Small intestine (tissue), 7 donors: ENCODE results near the gene SRRD. TPM values are rescaled to one million over a fixed set of nuclear protein-coding genes. Genes with fewer than 3 reads are reported as not detected.

ENCODE experiments used
- DNase-seq, 2 donors: peaks; one replicate each; pipeline versions ENCODE4 v3.0.0 to v3.0.0-alpha.2; 2013
- FAIRE-seq: peaks from 2 replicates; lab custom pipeline; 2012; peaks lifted over from hg19 to GRCh38; lab: Jason Lieb, UNC
- H3K27ac ChIP-seq, 3 donors: one replicate each; pipeline ENCODE4 v1.5.1; 2013; ENCODE audit warnings: low read length in 2 of 3, mild to moderate bottlenecking in 2 of 3, control low read depth in 1 of 3, inconsistent platforms in 1 of 3, low read depth in 1 of 3, moderate library complexity in 1 of 3
- H3K27me3 ChIP-seq, 3 donors: one replicate each; pipeline ENCODE4 v1.6.1; 2013; ENCODE audit warnings: low read length in 3 of 3, inconsistent platforms in 1 of 3; ENCODE audit not compliant: control insufficient read depth in 3 of 3, insufficient read depth in 3 of 3
- H3K36me3 ChIP-seq, 3 donors: one replicate each; pipeline ENCODE4 v1.6.1; 2013; ENCODE audit warnings: low read length in 3 of 3, inconsistent platforms in 1 of 3, low read depth in 1 of 3, mild to moderate bottlenecking in 1 of 3, moderate library complexity in 1 of 3; ENCODE audit not compliant: control insufficient read depth in 3 of 3, insufficient read depth in 2 of 3
- H3K4me1 ChIP-seq, 3 donors: one replicate each; pipeline ENCODE4 v1.6.1; 2013; ENCODE audit warnings: low read length in 2 of 3, inconsistent platforms in 1 of 3, low read depth in 1 of 3, mild to moderate bottlenecking in 1 of 3, moderate library complexity in 1 of 3; ENCODE audit not compliant: control insufficient read depth in 3 of 3, insufficient read depth in 2 of 3
- H3K4me3 ChIP-seq, 3 donors: one replicate each; pipeline ENCODE4 v1.5.1; 2013; ENCODE audit warnings: low read length in 3 of 3, control low read depth in 1 of 3, inconsistent platforms in 1 of 3, low read depth in 1 of 3, mild to moderate bottlenecking in 1 of 3, moderate library complexity in 1 of 3
- H3K9me3 ChIP-seq, 2 donors: one replicate each; pipeline ENCODE4 v1.6.1; 2013; ENCODE audit warnings: low read depth in 1 of 2, low read length in 1 of 2; ENCODE audit not compliant: control insufficient read depth in 2 of 2, insufficient read depth in 1 of 2
- WGBS, 3 donors: extraction: QIAGEN DNeasy Blood & Tissue Kit; methylation state at CpG; one replicate each; pipeline ENCODE4 v1.1.7; 2013; 5-methylcytosine and 5-hydroxymethylcytosine counted together
- polyA plus RNA-seq, 4 donors: library from polyadenylated mRNA; stranded (reverse) in 3 of 4; unstranded in 1 of 4; fragments of 200-250 nt in 3 of 4; fragments of 120-200 nt in 1 of 4; gene quantifications; one replicate each; pipeline versions ENCODE4 v1.2.1 to v1.2.3, GENCODE V29; 2013
- donor health status: healthy with polysubstance abuse.
- donor health status: control.
- donor health status: control.
- donor health status: Bipolar disorder and iron deficiency.
- donor health status: healthy.

SRRD gene
- polyA plus RNA-seq, 4 donors = 9.2 to 18.0 (median 13.5) TPM

- FAIRE-seq (no peak), DNase-seq (no peak)
- Histone ChIP-seq H3K4me1 (peaks cover 0 to 3% (median 0%) of the 10 kb centered on the region in 3 donors), H3K27ac (no peak overlapping the region), H3K27me3 (no peaks in the 10 kb centered on the region), H3K36me3 (peaks cover 33 to 57% (median 33%) of the 10 kb centered on the region in 3 donors), H3K4me3 (no peak overlapping the region), H3K9me3 (no peaks in the 10 kb centered on the region)
- 73 to 85% (median 75%) methylated on average over 1 of the region's 1 CpG for WGBS, 3 donors
Observed at GRCh38 chr22:26503758-26504157, 20.1 kb downstream of the SRRD start.

GRCh38 chr22:26508148-26508547 is 24.5 kb downstream of the SRRD start:
- H3K4me3 ChIP-seq = no peak overlapping the region
- no peaks in the 10 kb centered on the region for H3K27me3 ChIP-seq
- H3K27ac ChIP-seq = no peak overlapping the region
- no peak for FAIRE-seq
- H3K4me1 ChIP-seq = peaks cover 2 to 11% (median 6%) of the 10 kb centered on the region in 3 donors
- H3K36me3 ChIP-seq = peaks cover 18 to 47% (median 27%) of the 10 kb centered on the region in 3 donors
- no peaks in the 10 kb centered on the region for H3K9me3 ChIP-seq
- DNase-seq = no peak

DNA sequence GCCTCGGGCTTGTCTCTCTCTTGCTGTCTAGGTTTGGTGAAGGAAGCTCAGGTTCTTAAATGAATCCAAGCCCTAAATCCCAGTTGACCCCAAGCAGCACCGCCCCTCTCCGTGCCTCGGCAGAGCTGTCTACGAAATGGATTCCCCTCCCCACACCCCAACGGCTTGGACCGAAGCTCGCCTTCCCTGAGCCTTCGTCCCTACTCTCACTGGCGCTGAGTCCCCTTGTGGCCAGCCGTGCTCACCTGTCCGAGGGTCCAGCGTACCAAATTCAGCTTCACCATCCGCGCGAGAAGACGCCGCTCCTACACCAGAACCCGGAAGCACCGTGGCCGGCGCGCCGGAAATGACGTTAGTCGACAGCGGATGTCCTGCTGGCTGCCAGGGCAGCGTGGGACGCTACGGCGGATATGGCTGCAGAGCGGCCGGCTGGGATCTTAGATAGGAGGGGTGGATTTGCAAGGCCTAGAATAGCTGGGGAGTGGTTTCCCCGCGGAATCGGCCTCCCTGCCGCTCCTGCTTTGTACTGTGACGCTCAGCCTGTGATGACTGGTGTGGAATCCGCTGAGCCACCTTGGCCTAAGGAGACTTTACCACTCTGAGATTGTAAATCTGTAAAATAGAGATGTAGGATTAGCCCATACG is 28.6 kb downstream of the SRRD start, which contains the start of gene TFIP11:
Gene TFIP11, minus strand, starts transcription at position 325 of the 645 bp plus-strand sequence. CDS start 2,201 bp downstream, outside the sequence.
- H3K4me3 ChIP-seq = peak within 1 kb of the TSS; percentile 67 to 96 (median 68)
- FAIRE-seq = no peak

GRCh38 chr22:26513838-26514237 is 30.2 kb downstream of the SRRD start:
- Histone ChIP-seq H3K36me3 (peaks cover 0 to 13% (median 7%) of the 10 kb centered on the region in 3 donors), H3K4me1 (peaks cover 2 to 11% (median 3%) of the 10 kb centered on the region in 3 donors), H3K27me3 (no peaks in the 10 kb centered on the region), H3K4me3 (no peak overlapping the region), H3K27ac (peak overlapping the region in 1 of 3 donors; percentile 2), H3K9me3 (no peaks in the 10 kb centered on the region)
- 23 to 53% (median 29%) methylated on average over 1 of the region's 1 CpG for WGBS, 3 donors
- DNase-seq = peak in 1 of 2 donors; percentile 51
- no peak for FAIRE-seq

More for the DNA sequence above, 28.6 kb downstream of the SRRD start, which contains the start of gene TFIP11:
- no peaks in the 10 kb centered on the region for H3K9me3 ChIP-seq
- peak; percentile 92 to 96 for DNase-seq
- H3K36me3 ChIP-seq = peaks cover 0 to 20% (median 12%) of the 10 kb centered on the region in 3 donors
- WGBS, 3 donors = 0 to 1% (median 1%) methylated on average over 40 of the region's 40 CpGs
- no peaks in the 10 kb centered on the region for H3K27me3 ChIP-seq
- peak within 1 kb of the TSS; percentile 2 to 81 (median 60) for H3K27ac ChIP-seq
- peaks cover 2 to 11% (median 3%) of the 10 kb centered on the region in 3 donors for H3K4me1 ChIP-seq

GRCh38 chr22:26514419-26515161 is 30.9 kb downstream of the SRRD start:
- no peak overlapping the region for H3K27ac ChIP-seq
- DNase-seq (no peak), FAIRE-seq (no peak)
- no peak overlapping the region for H3K4me3 ChIP-seq
- H3K36me3 ChIP-seq = peaks cover 0 to 6% (median 4%) of the 10 kb centered on the region in 3 donors
- H3K9me3 ChIP-seq = no peaks in the 10 kb centered on the region
- WGBS, 3 donors = 89 to 94% (median 93%) methylated on average over 12 of the region's 12 CpGs
- H3K27me3 ChIP-seq = no peaks in the 10 kb centered on the region
- peaks cover 2 to 11% (median 3%) of the 10 kb centered on the region in 3 donors for H3K4me1 ChIP-seq

GRCh38 chr22:26515931-26516330 is 32.3 kb downstream of the SRRD start:
- H3K27ac ChIP-seq = no peak overlapping the region
- H3K4me1 ChIP-seq = peaks cover 2 to 8% (median 3%) of the 10 kb centered on the region in 3 donors
- no peaks in the 10 kb centered on the region for H3K36me3 ChIP-seq
- no peak for DNase-seq
- FAIRE-seq = no peak
- 80 to 85% (median 81%) methylated on average over 3 of the region's 3 CpGs for WGBS, 3 donors
- no peak overlapping the region for H3K4me3 ChIP-seq
- H3K27me3 ChIP-seq = no peaks in the 10 kb centered on the region
- H3K9me3 ChIP-seq = no peaks in the 10 kb centered on the region

- no peak overlapping the region for H3K4me3 ChIP-seq
- H3K27ac ChIP-seq = no peak overlapping the region
- H3K4me1 ChIP-seq = peaks cover 2 to 3% (median 2%) of the 10 kb centered on the region in 3 donors
- 67 to 78% (median 69%) methylated on average over 1 of the region's 1 CpG for WGBS, 3 donors
- H3K27me3 ChIP-seq = no peaks in the 10 kb centered on the region
- no peaks in the 10 kb centered on the region for H3K36me3 ChIP-seq
- H3K9me3 ChIP-seq = no peaks in the 10 kb centered on the region
- FAIRE-seq = no peak
- DNase-seq = no peak
Observed at GRCh38 chr22:26516503-26516902, 32.8 kb downstream of the SRRD start.

DNA sequence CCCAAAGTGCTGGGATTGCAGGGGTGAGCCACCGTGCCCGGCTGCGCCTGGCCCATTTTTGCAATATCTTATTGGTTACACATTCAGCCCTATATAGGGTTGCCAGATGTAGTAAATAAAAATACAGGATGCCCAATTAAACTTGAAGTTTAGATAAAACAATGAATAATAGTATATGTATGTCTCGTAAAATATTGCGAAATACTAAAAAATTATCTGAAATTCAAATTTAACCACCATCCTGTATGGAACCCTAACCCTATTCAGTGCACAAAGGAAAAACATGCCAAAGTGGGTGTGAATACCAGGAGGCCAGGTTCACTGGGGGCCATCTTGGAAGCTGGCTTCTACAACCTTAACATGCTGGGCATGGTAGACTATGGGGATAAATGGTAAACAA is 33.8 kb downstream of the SRRD start:
- Histone ChIP-seq H3K27ac (no peak overlapping the region), H3K36me3 (no peaks in the 10 kb centered on the region), H3K9me3 (no peaks in the 10 kb centered on the region), H3K4me1 (peaks cover 0 to 3% (median 2%) of the 10 kb centered on the region in 3 donors), H3K4me3 (no peak overlapping the region), H3K27me3 (no peaks in the 10 kb centered on the region)
- WGBS, 3 donors = 93 to 96% (median 95%) methylated on average over 5 of the region's 5 CpGs
- FAIRE-seq = no peak
- DNase-seq = no peak
